Testis (tissue), 3 donors: ENCODE data around the gene TMEM14B. TPM values are rescaled to one million over a fixed set of nuclear protein-coding genes. Genes with fewer than 3 reads are reported as not detected.
"Not testable (repeated sequence)": the region's sequence is repeated elsewhere in the genome, so short reads cannot be mapped to it uniquely, and the experiment has no call there.

Source experiments
- DNase-seq: peaks from one replicate; pipeline ENCODE4 v3.0.0-alpha.2; 2019
- H3K27ac ChIP-seq, 2 donors: fragments of 200-600 bp; sonication (generic); one replicate each; pipeline ENCODE4 v1.5.1; 2019
- H3K27me3 ChIP-seq: fragments of 200-600 bp; sonication (generic); one replicate; pipeline ENCODE4 v1.5.1; 2019
- H3K36me3 ChIP-seq: fragments of 200-600 bp; sonication (generic); one replicate; pipeline ENCODE4 v1.5.1; 2017; ENCODE audit warnings: low read depth; ENCODE audit errors: missing control alignments
- H3K4me1 ChIP-seq: fragments of 200-600 bp; sonication (generic); one replicate; pipeline ENCODE4 v1.5.1; 2019
- H3K4me3 ChIP-seq, 2 donors: fragments of 200-600 bp; sonication (generic); one replicate each; pipeline ENCODE4 v1.5.1; 2017 to 2019
- H3K9me3 ChIP-seq: fragments of 200-600 bp; sonication (generic); one replicate; pipeline ENCODE4 v1.5.1; 2017
- CTCF ChIP-seq, 3 experiments: fragments of 450-650 bp in 2 of 3; fragments of 200-600 bp in 1 of 3; sonication (generic) in 1 of 3; IDR thresholded peaks; one replicate each; pipeline ENCODE4 v1.5.1; 2016 to 2019; ENCODE audit warnings: antibody characterized with exemption in 3 of 3, mild to moderate bottlenecking in 2 of 3, moderate library complexity in 1 of 3
- POLR2A ChIP-seq: fragments of 450-650 bp; IDR thresholded peaks from one replicate; pipeline ENCODE4 v1.6.1; 2017; ENCODE audit warnings: antibody characterized with exemption, mild to moderate bottlenecking, moderate library complexity
- WGBS, 2 donors: methylation state at CpG; one replicate each; pipeline ENCODE4 v1.1.5; 2018; 5-methylcytosine and 5-hydroxymethylcytosine counted together
- intact Hi-C: fragments of 100-400 bp; cut with DNase I; formaldehyde crosslinking; loops from one replicate; pipeline ENCODE4 v1.15.1; 2023; ENCODE audit warnings: low total_unique reads
- polyA plus RNA-seq: library from polyadenylated mRNA; stranded (reverse); fragments of 350-450 nt; fragmentation: Illumina TruSeq; extraction: RNeasy Lipid Tissue Mini Kit (QIAGEN cat#74804); gene quantifications from one replicate; pipeline ENCODE4 v1.2.3, GENCODE V29; 2014; ENCODE audit warnings: low read depth, low replicate concordance; ENCODE audit not compliant: insufficient read depth
- total RNA-seq, 2 donors: library from RNA; depleted of rRNA; stranded (reverse); fragments of >200 nt; gene quantifications; one replicate each; pipeline ENCODE4 v1.2.3, GENCODE V29; 2016

The TMEM14B gene
- total and polyA plus RNA-seq, 3 donors from 2014 or later, result 63.8 to 106 (median 91.7) TPM

GRCh38 chr6:10733151-10733715 is 14.4 kb upstream of the TMEM14B start:
- H3K27ac ChIP-seq, result no peak overlapping the region
- no peaks in the 10 kb centered on the region for H3K27me3 ChIP-seq
- H3K36me3 ChIP-seq, result no peaks in the 10 kb centered on the region
- no peaks in the 10 kb centered on the region for H3K4me1 ChIP-seq
- 58 to 67% methylated on average over 17 of the region's 17 CpGs for WGBS, 2 donors
- H3K4me3 ChIP-seq, result peak overlapping the region in 1 of 2 donors; percentile 36
- peak; percentile 58 for DNase-seq
- intact Hi-C loops, result no loop called here
- no peaks in the 10 kb centered on the region for H3K9me3 ChIP-seq
- no peak for TF ChIP-seq POLR2A
- TF ChIP-seq CTCF (IDR thresholded peaks at IDR 0.05), result no peak

GRCh38 chr6:10733863-10734262 is 13.7 kb upstream of the TMEM14B start:
- 53 to 74% methylated on average over 3 of the region's 3 CpGs for WGBS, 2 donors
- Histone ChIP-seq H3K36me3 (no peaks in the 10 kb centered on the region), H3K27ac (no peak overlapping the region), H3K4me1 (no peaks in the 10 kb centered on the region), H3K4me3 (peak overlapping the region in 1 of 2 donors; percentile 36), H3K27me3 (no peaks in the 10 kb centered on the region), H3K9me3 (no peaks in the 10 kb centered on the region)
- intact Hi-C loops, result no loop called here
- TF ChIP-seq CTCF (IDR thresholded peaks at IDR 0.05), result no peak
- no peak for TF ChIP-seq POLR2A
- DNase-seq, result no peak

- TF ChIP-seq CTCF (IDR thresholded peaks at IDR 0.05) (no peak), POLR2A (no peak)
- 79 to 88% methylated on average over 2 of the region's 2 CpGs for WGBS, 2 donors
- H3K9me3 ChIP-seq, result no peaks in the 10 kb centered on the region
- H3K27me3 ChIP-seq, result no peaks in the 10 kb centered on the region
- DNase-seq, result no peak
- H3K36me3 ChIP-seq, result no peaks in the 10 kb centered on the region
- no peak overlapping the region for H3K4me3 ChIP-seq
- no peaks in the 10 kb centered on the region for H3K4me1 ChIP-seq
- no peak overlapping the region for H3K27ac ChIP-seq
- intact Hi-C loops, result no loop called here
Measured at GRCh38 chr6:10736731-10737130, 10.9 kb upstream of the TMEM14B start.

GRCh38 chr6:10740061-10740460 is 7.5 kb upstream of the TMEM14B start:
- Histone ChIP-seq H3K4me3 (no peak overlapping the region), H3K4me1 (no peaks in the 10 kb centered on the region), H3K27me3 (no peaks in the 10 kb centered on the region), H3K9me3 (no peaks in the 10 kb centered on the region), H3K36me3 (no peaks in the 10 kb centered on the region), H3K27ac (no peak overlapping the region)
- TF ChIP-seq CTCF (IDR thresholded peaks at IDR 0.05) (no peak), POLR2A (no peak)
- intact Hi-C loops, result no loop called here
- DNase-seq, result no peak

GRCh38 chr6:10741643-10742042 is 6.0 kb upstream of the TMEM14B start:
- H3K4me1 ChIP-seq, H3K27me3 ChIP-seq, H3K36me3 ChIP-seq, H3K9me3 ChIP-seq, intact Hi-C loops, H3K27ac ChIP-seq: not testable (repeated sequence)
- WGBS, 2 donors, result 64 to 74% methylated on average over 4 of the region's 4 CpGs
- H3K4me3 ChIP-seq, result peak overlapping the region in 1 of 2 donors; percentile 28
- peak; percentile 56 for DNase-seq
